ENCODE data around the gene MGAT5. TPM values are rescaled to one million over a fixed set of nuclear protein-coding genes. Genes with fewer than 3 reads are reported as not detected.

The MGAT5 gene
- total RNA-seq, 1 donor from 2014 or later: 14.1 TPM

- Mint-ChIP-seq H3K9me3 (no peaks in the 10 kb centered on the region), H3K27me3 (ENCODE audit: low read depth) (no peaks in the 10 kb centered on the region), H3K4me3 (ENCODE audit: low read depth) (no peak overlapping the region), H3K36me3 (ENCODE audit: low read depth) (no peaks in the 10 kb centered on the region), H3K4me1 (ENCODE audit: low read depth) (no peaks in the 10 kb centered on the region), H3K27ac (no peak overlapping the region)
- intact Hi-C loops (cut with micrococcal nuclease): no loop called here
- DNase-seq (ENCODE audit: low spot score): no peak
These were observed 125.4 kb downstream of the MGAT5 start for GRCh38 chr2:134379293-134379692.

GRCh38 chr2:134379722-134380121 is 125.8 kb downstream of the MGAT5 start:
- Mint-ChIP-seq H3K27ac (no peak overlapping the region), H3K9me3 (no peaks in the 10 kb centered on the region), H3K4me3 (ENCODE audit: low read depth) (no peak overlapping the region), H3K36me3 (ENCODE audit: low read depth) (no peaks in the 10 kb centered on the region), H3K4me1 (ENCODE audit: low read depth) (no peaks in the 10 kb centered on the region), H3K27me3 (ENCODE audit: low read depth) (no peaks in the 10 kb centered on the region)
- intact Hi-C loops (cut with micrococcal nuclease): no loop called here
- no peak for DNase-seq (ENCODE audit: low spot score)

GRCh38 chr2:134381141-134381540 is 127.3 kb downstream of the MGAT5 start:
- no peaks in the 10 kb centered on the region for H3K9me3 Mint-ChIP-seq
- intact Hi-C loops (cut with micrococcal nuclease): no loop called here
- no peaks in the 10 kb centered on the region for H3K4me1 Mint-ChIP-seq (ENCODE audit: low read depth)
- H3K27me3 Mint-ChIP-seq (ENCODE audit: low read depth): no peaks in the 10 kb centered on the region
- H3K36me3 Mint-ChIP-seq (ENCODE audit: low read depth): no peaks in the 10 kb centered on the region
- H3K27ac Mint-ChIP-seq: no peak overlapping the region
- no peak for DNase-seq (ENCODE audit: low spot score)
- H3K4me3 Mint-ChIP-seq (ENCODE audit: low read depth): no peak overlapping the region

DNA sequence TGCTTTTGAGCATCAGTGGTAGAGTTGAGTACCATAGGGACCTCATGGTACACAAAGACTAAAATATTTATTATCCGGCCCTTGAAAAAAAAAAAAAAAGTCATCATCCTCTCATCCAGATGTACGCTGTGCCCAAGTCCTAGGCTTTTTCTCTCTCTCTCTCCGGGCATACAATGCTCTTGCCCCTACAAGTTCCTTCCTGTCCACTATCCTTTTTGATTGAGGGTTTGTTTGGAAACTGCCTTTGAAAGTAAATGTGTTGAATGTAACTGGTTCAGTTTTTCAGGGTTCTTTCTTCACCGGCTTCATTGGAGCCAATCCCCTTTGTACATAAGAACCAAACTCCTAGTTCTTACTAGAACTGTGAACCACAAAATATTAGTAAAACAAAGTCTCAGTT is 130.3 kb downstream of the MGAT5 start:
- H3K27ac Mint-ChIP-seq: no peak overlapping the region
- no peaks in the 10 kb centered on the region for H3K36me3 Mint-ChIP-seq (ENCODE audit: low read depth)
- no peaks in the 10 kb centered on the region for H3K4me1 Mint-ChIP-seq (ENCODE audit: low read depth)
- no peaks in the 10 kb centered on the region for H3K27me3 Mint-ChIP-seq (ENCODE audit: low read depth)
- no peak for DNase-seq (ENCODE audit: low spot score)
- H3K4me3 Mint-ChIP-seq (ENCODE audit: low read depth): no peak overlapping the region
- no peaks in the 10 kb centered on the region for H3K9me3 Mint-ChIP-seq
- intact Hi-C loops (cut with micrococcal nuclease): no loop called here

DNA sequence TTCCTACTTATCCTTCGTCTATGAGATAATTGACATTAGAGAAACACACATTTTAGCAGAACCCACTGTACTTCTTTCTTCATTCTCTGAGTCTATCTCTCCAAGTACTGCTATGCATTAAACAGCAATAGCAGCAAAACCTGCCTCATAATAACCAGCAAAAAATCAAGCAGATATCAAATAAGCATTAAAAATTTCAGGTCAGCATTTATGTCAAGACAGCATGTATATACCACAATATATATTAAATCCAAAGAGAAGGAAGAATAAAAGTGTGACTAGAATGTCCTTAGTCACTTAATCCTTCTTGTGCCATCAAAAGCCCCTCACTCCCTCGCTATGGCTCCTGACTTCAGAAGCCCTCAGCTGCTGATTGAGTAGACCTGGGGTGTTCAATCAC is 131.3 kb downstream of the MGAT5 start:
- H3K4me1 Mint-ChIP-seq (ENCODE audit: low read depth): no peaks in the 10 kb centered on the region
- no peaks in the 10 kb centered on the region for H3K36me3 Mint-ChIP-seq (ENCODE audit: low read depth)
- no peak overlapping the region for H3K4me3 Mint-ChIP-seq (ENCODE audit: low read depth)
- H3K27me3 Mint-ChIP-seq (ENCODE audit: low read depth): no peaks in the 10 kb centered on the region
- H3K27ac Mint-ChIP-seq: no peak overlapping the region
- no peaks in the 10 kb centered on the region for H3K9me3 Mint-ChIP-seq
- no peak for DNase-seq (ENCODE audit: low spot score)
- intact Hi-C loops (cut with micrococcal nuclease): no loop called here

DNA sequence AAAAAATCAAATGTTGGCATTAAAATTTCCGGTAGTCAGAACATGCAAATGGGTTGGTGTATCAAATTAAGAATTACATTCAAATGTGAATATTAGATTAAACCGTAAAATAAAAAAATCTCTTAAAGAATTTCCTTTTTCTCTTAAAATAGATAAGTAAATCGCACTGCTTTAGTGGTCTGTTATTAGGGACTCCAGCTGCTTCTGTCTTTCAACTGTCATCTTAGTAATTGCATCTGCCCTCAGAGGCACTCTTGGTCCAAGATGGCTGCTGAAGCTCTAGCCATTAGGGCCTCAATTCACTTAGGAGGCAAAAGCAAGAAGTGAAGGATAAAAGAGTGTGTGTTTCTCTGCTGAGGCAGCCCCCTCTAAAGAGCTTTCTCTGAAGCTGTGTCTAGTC is 132.4 kb downstream of the MGAT5 start:
- Mint-ChIP-seq H3K27me3 (ENCODE audit: low read depth) (no peaks in the 10 kb centered on the region), H3K4me3 (ENCODE audit: low read depth) (no peak overlapping the region), H3K4me1 (ENCODE audit: low read depth) (no peaks in the 10 kb centered on the region), H3K27ac (no peak overlapping the region), H3K9me3 (no peaks in the 10 kb centered on the region), H3K36me3 (ENCODE audit: low read depth) (no peaks in the 10 kb centered on the region)
- intact Hi-C loops (cut with micrococcal nuclease): no loop called here
- DNase-seq (ENCODE audit: low spot score): no peak

GRCh38 chr2:134389381-134389780 is 135.5 kb downstream of the MGAT5 start:
- intact Hi-C loops (cut with micrococcal nuclease): no loop called here
- H3K9me3 Mint-ChIP-seq: no peaks in the 10 kb centered on the region
- H3K27ac Mint-ChIP-seq: no peak overlapping the region
- DNase-seq (ENCODE audit: low spot score): no peak
- H3K4me3 Mint-ChIP-seq (ENCODE audit: low read depth): no peak overlapping the region
- no peaks in the 10 kb centered on the region for H3K4me1 Mint-ChIP-seq (ENCODE audit: low read depth)
- no peaks in the 10 kb centered on the region for H3K27me3 Mint-ChIP-seq (ENCODE audit: low read depth)
- H3K36me3 Mint-ChIP-seq (ENCODE audit: low read depth): no peaks in the 10 kb centered on the region

GRCh38 chr2:134391751-134392160 is 137.9 kb downstream of the MGAT5 start:
- DNase-seq (ENCODE audit: low spot score): no peak
- no peak overlapping the region for H3K27ac Mint-ChIP-seq
- no peak overlapping the region for H3K4me3 Mint-ChIP-seq (ENCODE audit: low read depth)
- no peaks in the 10 kb centered on the region for H3K27me3 Mint-ChIP-seq (ENCODE audit: low read depth)
- intact Hi-C loops (cut with micrococcal nuclease): no loop called here
- H3K9me3 Mint-ChIP-seq: no peaks in the 10 kb centered on the region
- H3K4me1 Mint-ChIP-seq (ENCODE audit: low read depth): no peaks in the 10 kb centered on the region
- H3K36me3 Mint-ChIP-seq (ENCODE audit: low read depth): no peaks in the 10 kb centered on the region

- Mint-ChIP-seq H3K27ac (no peak overlapping the region), H3K9me3 (no peaks in the 10 kb centered on the region), H3K4me1 (ENCODE audit: low read depth) (no peaks in the 10 kb centered on the region), H3K36me3 (ENCODE audit: low read depth) (no peaks in the 10 kb centered on the region), H3K4me3 (ENCODE audit: low read depth) (no peak overlapping the region), H3K27me3 (ENCODE audit: low read depth) (no peaks in the 10 kb centered on the region)
- no peak for DNase-seq (ENCODE audit: low spot score)
- intact Hi-C loops (cut with micrococcal nuclease): no loop called here
These were observed 138.7 kb downstream of the MGAT5 start for GRCh38 chr2:134392442-134393074.

DNA sequence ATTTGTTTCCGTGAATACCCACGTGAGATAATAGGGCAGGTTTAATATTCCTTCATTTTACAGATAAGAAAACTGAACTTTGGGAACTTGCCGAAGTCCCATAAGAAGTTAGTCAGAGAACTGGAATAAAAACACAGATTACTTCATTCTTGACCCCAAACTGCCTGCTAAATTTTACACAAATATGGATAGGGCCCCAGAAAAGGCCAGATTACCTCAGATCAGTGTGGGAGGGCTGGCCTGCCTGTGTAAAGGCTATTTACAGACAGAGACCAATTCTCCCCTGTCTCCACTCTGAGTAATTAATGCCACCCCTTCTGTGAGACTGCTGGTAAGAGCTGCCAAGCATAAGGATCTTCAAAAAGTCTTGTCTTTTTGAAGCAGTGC is 139.2 kb downstream of the MGAT5 start:
- no peak for DNase-seq (ENCODE audit: low spot score)
- H3K4me3 Mint-ChIP-seq (ENCODE audit: low read depth): no peak overlapping the region
- H3K27ac Mint-ChIP-seq: no peak overlapping the region
- no peaks in the 10 kb centered on the region for H3K9me3 Mint-ChIP-seq
- no peaks in the 10 kb centered on the region for H3K36me3 Mint-ChIP-seq (ENCODE audit: low read depth)
- intact Hi-C loops (cut with micrococcal nuclease): no loop called here
- H3K27me3 Mint-ChIP-seq (ENCODE audit: low read depth): no peaks in the 10 kb centered on the region
- no peaks in the 10 kb centered on the region for H3K4me1 Mint-ChIP-seq (ENCODE audit: low read depth)

GRCh38 chr2:134395779-134396178 is 141.9 kb downstream of the MGAT5 start:
- H3K27ac Mint-ChIP-seq: no peak overlapping the region
- H3K27me3 Mint-ChIP-seq (ENCODE audit: low read depth): peaks cover 3% of the 10 kb centered on the region
- intact Hi-C loops (cut with micrococcal nuclease): no loop called here
- no peaks in the 10 kb centered on the region for H3K9me3 Mint-ChIP-seq
- no peaks in the 10 kb centered on the region for H3K36me3 Mint-ChIP-seq (ENCODE audit: low read depth)
- H3K4me1 Mint-ChIP-seq (ENCODE audit: low read depth): no peaks in the 10 kb centered on the region
- H3K4me3 Mint-ChIP-seq (ENCODE audit: low read depth): no peak overlapping the region
- DNase-seq (ENCODE audit: low spot score): no peak

DNA sequence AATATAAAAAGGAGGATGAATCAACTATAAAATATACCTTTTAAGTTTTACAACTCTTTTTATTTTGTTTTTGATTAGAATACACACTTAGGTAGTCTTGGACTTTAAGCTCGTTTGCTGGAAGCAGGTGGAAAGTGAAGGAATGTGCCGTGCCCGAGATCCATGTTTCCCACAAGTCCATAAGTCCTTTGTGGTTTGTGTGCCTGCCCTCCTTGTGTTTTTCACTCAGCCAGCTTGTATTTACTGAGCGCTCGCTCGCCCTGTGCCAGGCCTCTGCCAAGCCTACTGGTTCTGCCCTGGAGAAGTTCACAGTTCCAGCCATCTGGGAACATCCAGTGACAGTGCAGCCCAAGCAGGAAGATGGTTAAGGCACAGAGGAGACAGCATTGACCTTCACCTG is 142.6 kb downstream of the MGAT5 start:
- peaks cover 3% of the 10 kb centered on the region for H3K27me3 Mint-ChIP-seq (ENCODE audit: low read depth)
- no peak overlapping the region for H3K27ac Mint-ChIP-seq
- intact Hi-C loops (cut with micrococcal nuclease): no loop called here
- no peak for DNase-seq (ENCODE audit: low spot score)
- no peaks in the 10 kb centered on the region for H3K36me3 Mint-ChIP-seq (ENCODE audit: low read depth)
- H3K9me3 Mint-ChIP-seq: no peaks in the 10 kb centered on the region
- H3K4me3 Mint-ChIP-seq (ENCODE audit: low read depth): no peak overlapping the region
- no peaks in the 10 kb centered on the region for H3K4me1 Mint-ChIP-seq (ENCODE audit: low read depth)

DNA sequence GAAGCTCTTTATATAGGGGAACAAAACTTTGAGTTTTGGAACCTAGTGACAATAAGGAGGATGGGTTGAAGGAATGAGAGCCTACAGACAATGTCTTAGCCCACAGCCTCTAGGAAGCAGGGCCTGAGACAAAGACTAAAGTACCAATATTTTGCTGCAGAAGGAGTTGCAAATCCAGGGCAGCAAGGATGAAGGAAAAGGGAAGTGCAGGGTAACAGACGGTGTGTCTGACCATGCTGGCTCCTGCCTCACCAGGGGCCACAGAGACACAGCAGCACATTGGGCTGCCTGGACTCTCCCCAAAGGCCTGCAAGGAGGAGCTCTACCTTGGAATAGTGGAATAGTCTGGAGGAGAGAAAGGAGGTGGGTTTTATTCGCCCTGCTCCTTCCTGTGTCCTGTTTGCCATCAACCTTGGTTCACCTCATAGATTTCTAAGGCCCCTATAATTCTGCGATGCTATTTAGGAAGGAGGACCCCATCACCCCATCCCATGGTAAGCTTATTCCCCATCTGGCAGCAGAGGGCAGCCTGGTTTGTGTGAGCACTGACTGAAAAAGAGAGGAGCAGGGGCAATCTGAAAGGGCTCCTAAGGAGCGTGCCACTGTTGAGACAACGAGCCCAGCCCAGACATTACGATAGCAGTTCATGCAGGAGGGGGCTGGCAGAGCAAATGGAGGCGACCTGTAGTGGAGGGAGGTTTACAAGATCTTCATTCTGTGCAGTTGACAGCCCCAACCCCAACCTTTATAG is 143.4 kb downstream of the MGAT5 start:
- no peak overlapping the region for H3K27ac Mint-ChIP-seq
- H3K4me3 Mint-ChIP-seq (ENCODE audit: low read depth): no peak overlapping the region
- H3K36me3 Mint-ChIP-seq (ENCODE audit: low read depth): no peaks in the 10 kb centered on the region
- peaks cover 3% of the 10 kb centered on the region for H3K27me3 Mint-ChIP-seq (ENCODE audit: low read depth)
- intact Hi-C loops (cut with micrococcal nuclease): no loop called here
- H3K4me1 Mint-ChIP-seq (ENCODE audit: low read depth): no peaks in the 10 kb centered on the region
- no peaks in the 10 kb centered on the region for H3K9me3 Mint-ChIP-seq
- DNase-seq (ENCODE audit: low spot score): no peak

Measured in activated T-helper 2 cell treated with anti-CD3 and anti-CD28 coated beads, Interferon-gamma antibody, Interleukin-2, Interleukin-4, amounts not matched to agents 10 μg/mL and 5 μg/mL and 100 μg/mL, durations not matched to agents 14 hours and 24 hours and 36 hours (primary cell).